CD14-positive monocyte (primary cell): Measurements from ENCODE around the gene ZFP62. TPM values are rescaled to one million over a fixed set of nuclear protein-coding genes. Genes with fewer than 3 reads are reported as not detected.

Source experiments
- DNase-seq, 3 donors: peaks; one replicate each; pipeline ENCODE4 v3.0.0-alpha.2; 2011 to 2022
- H2AFZ ChIP-seq: 2 replicates; pipeline ENCODE4 v1.6.0; 2012; ENCODE audit warnings: mild to moderate bottlenecking, low read depth, low read length, inconsistent platforms; ENCODE audit not compliant: insufficient read depth, poor library complexity, severe bottlenecking
- H3K27ac ChIP-seq, 2 donors: 1 replicate in 1 of 2; 2 replicates in 1 of 2; pipeline ENCODE4 v1.5.1; 2012 to 2013; ENCODE audit warnings: low read length in 2 of 2, control low read depth in 1 of 2, inconsistent platforms in 1 of 2, low read depth in 1 of 2, mild to moderate bottlenecking in 1 of 2
- H3K27me3 ChIP-seq, 2 donors: one replicate each; pipeline versions ENCODE4 v1.6.0 to v1.6.1; 2011 to 2013; ENCODE audit warnings: low read length in 2 of 2; ENCODE audit not compliant: control insufficient read depth in 2 of 2, insufficient read depth in 2 of 2
- H3K36me3 ChIP-seq, 2 donors: replicated peaks in 1 of 2; 1 replicate in 1 of 2; 2 replicates in 1 of 2; pipeline versions ENCODE4 v1.5.1 to v1.6.1; 2012 to 2013; ENCODE audit warnings: low read length in 2 of 2, control low read depth in 1 of 2, inconsistent platforms in 1 of 2, mild to moderate bottlenecking in 1 of 2; ENCODE audit not compliant: insufficient read depth in 2 of 2, control insufficient read depth in 1 of 2
- H3K4me1 ChIP-seq, 2 donors: 1 replicate in 1 of 2; 2 replicates in 1 of 2; pipeline versions ENCODE4 v1.5.1 to v1.6.1; 2012 to 2013; ENCODE audit warnings: low read length in 2 of 2, control low read depth in 1 of 2, inconsistent platforms in 1 of 2, mild to moderate bottlenecking in 1 of 2, moderate library complexity in 1 of 2; ENCODE audit not compliant: insufficient read depth in 2 of 2, control insufficient read depth in 1 of 2
- H3K4me2 ChIP-seq: replicated peaks from 2 replicates; pipeline ENCODE3; 2012; ENCODE audit warnings: low read length, moderate library complexity, mild to moderate bottlenecking; ENCODE audit not compliant: poor library complexity, severe bottlenecking; ENCODE audit errors: extremely low read depth
- H3K4me3 ChIP-seq, 3 experiments: fragments of 200-600 bp in 1 of 3; sonication (generic) in 1 of 3; replicated peaks in 1 of 3; 1 replicate in 2 of 3; 2 replicates in 1 of 3; pipeline ENCODE4 v1.5.1; 2011 to 2013; ENCODE audit warnings: low read length in 3 of 3, mild to moderate bottlenecking in 3 of 3, control low read depth in 2 of 3, low read depth in 2 of 3, inconsistent platforms in 1 of 3, moderate library complexity in 1 of 3
- H3K79me2 ChIP-seq: 2 replicates; pipeline ENCODE4 v1.6.0; 2012; ENCODE audit warnings: mild to moderate bottlenecking, control low read depth, inconsistent platforms, low read length, moderate library complexity; ENCODE audit not compliant: insufficient read depth
- H3K9ac ChIP-seq: 2 replicates; pipeline ENCODE4 v1.6.0; 2017; ENCODE audit warnings: low read length, mild to moderate bottlenecking; ENCODE audit not compliant: insufficient read depth, poor library complexity, severe bottlenecking
- H3K9me3 ChIP-seq, 2 donors: replicated peaks in 1 of 2; 1 replicate in 1 of 2; 2 replicates in 1 of 2; pipeline versions ENCODE4 v1.5.1 to v1.6.1; 2012 to 2013; ENCODE audit warnings: low read length in 2 of 2, control low read depth in 1 of 2; ENCODE audit not compliant: control insufficient read depth in 1 of 2, insufficient read depth in 1 of 2
- H4K20me1 ChIP-seq: 2 replicates; pipeline ENCODE4 v1.6.0; 2012; ENCODE audit warnings: mild to moderate bottlenecking, low read length, control low read depth, moderate library complexity; ENCODE audit not compliant: insufficient read depth
- H3K27ac Mint-ChIP-seq, 7 donors: one replicate each; pipeline ENCODE4 v1.8.0; 2020; ENCODE audit warnings: mild to moderate bottlenecking in 7 of 7, mixed read lengths in 7 of 7, moderate library complexity in 6 of 7, inconsistent platforms in 2 of 7
- H3K27me3 Mint-ChIP-seq, 3 donors: one replicate each; pipeline ENCODE4 v1.8.0; 2021 to 2022; ENCODE audit warnings: low read depth in 3 of 3, mild to moderate bottlenecking in 3 of 3, mixed read lengths in 3 of 3, moderate library complexity in 3 of 3, inconsistent platforms in 1 of 3
- H3K36me3 Mint-ChIP-seq, 2 donors: one replicate each; pipeline ENCODE4 v1.8.0; 2020; ENCODE audit warnings: mixed read lengths in 2 of 2, inconsistent platforms in 1 of 2, mild to moderate bottlenecking in 1 of 2
- H3K4me1 Mint-ChIP-seq: one replicate; pipeline ENCODE4 v1.8.0; 2020; ENCODE audit warnings: mild to moderate bottlenecking, mixed read lengths
- H3K4me3 Mint-ChIP-seq, 2 donors: one replicate each; pipeline ENCODE4 v1.8.0; 2020; ENCODE audit warnings: mild to moderate bottlenecking in 2 of 2, mixed read lengths in 2 of 2, moderate library complexity in 1 of 2
- H3K9me3 Mint-ChIP-seq, 7 donors: one replicate each; pipeline ENCODE4 v1.8.0; 2020 to 2022; ENCODE audit warnings: mixed read lengths in 7 of 7, mild to moderate bottlenecking in 6 of 7, moderate library complexity in 6 of 7, inconsistent platforms in 2 of 7
- WGBS: methylation state at CpG from one replicate; pipeline ENCODE4 v1.1.5; 2013; ENCODE audit warnings: missing lambda C conversion rate; ENCODE audit not compliant: insufficient coverage; 5-methylcytosine and 5-hydroxymethylcytosine counted together
- intact Hi-C, 2 donors: fragments of 100-400 bp; cut with micrococcal nuclease; formaldehyde crosslinking; loops; one replicate each; pipeline versions ENCODE4 v1.15.0 to v1.15.1; 2023
- polyA plus RNA-seq, 3 donors: library from polyadenylated mRNA; depleted of rRNA in 1 of 3; unstranded in 2 of 3; stranded (reverse) in 1 of 3; fragments of 300-500 nt in 2 of 3; fragments of >200 nt in 1 of 3; fragmentation: Illumina TruSeq in 2 of 3; gene quantifications; 1 replicate in 2 of 3; 2 replicates in 1 of 3; pipeline ENCODE4 v1.2.3, GENCODE V29; 2012 to 2021
- TF ChIP-seq, protein P1 (sequence below): fragments of 200-600 bp; IDR thresholded peaks from one replicate; pipeline ENCODE4 v1.8.0; 2022; ENCODE audit warnings: antibody characterized with exemption, mild to moderate bottlenecking

ZFP62 gene
- polyA plus RNA-seq, 3 donors = 4.1 to 7.1 (median 6.5) TPM

DNA sequence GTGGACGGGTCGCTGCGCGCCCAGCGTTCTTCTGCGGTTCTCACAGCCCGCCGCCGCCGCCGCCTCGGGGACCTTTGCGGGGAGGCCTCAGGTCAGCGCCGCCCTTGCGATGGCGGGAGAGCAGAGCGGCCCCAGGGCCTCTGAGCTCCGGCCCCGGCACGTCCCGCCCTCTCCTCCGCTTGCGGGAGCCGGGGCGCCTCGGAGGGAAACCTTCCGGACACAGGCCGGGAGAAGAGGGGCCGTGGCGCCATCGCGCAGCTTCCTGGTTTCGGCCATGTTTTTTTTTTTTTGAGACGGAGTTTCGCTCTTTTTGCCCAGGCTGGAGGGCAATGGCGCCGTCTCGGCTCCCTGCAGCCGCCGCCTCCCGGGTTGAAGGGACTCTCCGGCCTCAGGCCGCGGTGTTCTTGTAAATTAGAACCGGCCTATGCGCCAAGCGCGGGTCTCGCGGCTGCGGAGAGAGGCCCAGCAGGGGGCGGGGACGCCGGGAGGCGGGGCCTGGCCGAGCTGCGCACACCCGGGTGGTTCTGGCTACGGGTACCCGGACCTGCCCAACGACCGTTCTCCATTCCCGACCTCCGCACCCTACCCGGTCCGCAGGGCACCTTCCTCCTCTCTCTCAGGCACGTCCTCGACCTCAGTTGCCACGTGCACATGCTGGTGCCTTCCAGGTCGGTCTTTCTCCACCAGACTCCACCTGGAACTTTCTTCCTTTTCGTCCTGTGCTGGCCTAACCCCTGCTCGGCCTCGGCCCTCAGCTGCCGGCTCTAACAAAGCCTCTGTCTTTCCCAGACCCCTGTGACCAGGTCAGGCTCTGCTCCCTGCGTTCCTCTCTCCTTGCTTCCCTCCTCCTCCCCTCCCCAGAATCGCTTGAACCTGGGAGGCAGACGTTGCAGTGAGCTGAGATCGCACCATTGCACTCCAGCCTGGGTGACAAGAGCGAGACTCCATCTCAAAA lies 29.7 kb downstream of the ZFP62 start:
- Mint-ChIP-seq H3K9me3 (peaks cover 0 to 8% (median 2%) of the 10 kb centered on the region in 7 donors), H3K27ac (peak overlapping the region; percentile 98 to 99 (median 98)), H3K27me3 (peaks cover 0 to 2% (median 0%) of the 10 kb centered on the region in 3 donors), H3K36me3 (peaks cover 37 to 44% of the 10 kb centered on the region in 2 donors), H3K4me3 (peak overlapping the region; percentile 93 to 99), H3K4me1 (peaks cover 53% of the 10 kb centered on the region)
- H3K27me3 ChIP-seq = no peaks in the 10 kb centered on the region
- peaks cover 50% of the 10 kb centered on the region for H3K79me2 ChIP-seq
- H3K27ac ChIP-seq = peak overlapping the region; percentile 96 to 98
- H3K9me3 ChIP-seq = peaks cover 0 to 3% of the 10 kb centered on the region in 2 donors
- H4K20me1 ChIP-seq = peaks cover 18% of the 10 kb centered on the region
- peaks cover 20 to 25% of the 10 kb centered on the region in 2 donors for H3K36me3 ChIP-seq
- intact Hi-C loops = loop anchor here (2.0 kb wide), 2 partner anchors 17 to 29 kb away; partner anchors contain the start of gene MGAT1 (in 1 of the 2)
- H3K4me1 ChIP-seq = peaks cover 40 to 45% of the 10 kb centered on the region in 2 donors
- TF ChIP-seq, protein P1, sequence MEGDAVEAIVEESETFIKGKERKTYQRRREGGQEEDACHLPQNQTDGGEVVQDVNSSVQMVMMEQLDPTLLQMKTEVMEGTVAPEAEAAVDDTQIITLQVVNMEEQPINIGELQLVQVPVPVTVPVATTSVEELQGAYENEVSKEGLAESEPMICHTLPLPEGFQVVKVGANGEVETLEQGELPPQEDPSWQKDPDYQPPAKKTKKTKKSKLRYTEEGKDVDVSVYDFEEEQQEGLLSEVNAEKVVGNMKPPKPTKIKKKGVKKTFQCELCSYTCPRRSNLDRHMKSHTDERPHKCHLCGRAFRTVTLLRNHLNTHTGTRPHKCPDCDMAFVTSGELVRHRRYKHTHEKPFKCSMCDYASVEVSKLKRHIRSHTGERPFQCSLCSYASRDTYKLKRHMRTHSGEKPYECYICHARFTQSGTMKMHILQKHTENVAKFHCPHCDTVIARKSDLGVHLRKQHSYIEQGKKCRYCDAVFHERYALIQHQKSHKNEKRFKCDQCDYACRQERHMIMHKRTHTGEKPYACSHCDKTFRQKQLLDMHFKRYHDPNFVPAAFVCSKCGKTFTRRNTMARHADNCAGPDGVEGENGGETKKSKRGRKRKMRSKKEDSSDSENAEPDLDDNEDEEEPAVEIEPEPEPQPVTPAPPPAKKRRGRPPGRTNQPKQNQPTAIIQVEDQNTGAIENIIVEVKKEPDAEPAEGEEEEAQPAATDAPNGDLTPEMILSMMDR = peak; percentile 18
- H3K9ac ChIP-seq = peak overlapping the region; percentile 98
- WGBS = 1% methylated on average over 80 of the region's 80 CpGs
- H3K4me2 ChIP-seq = peak overlapping the region; percentile 91
- DNase-seq = peak; percentile 68 to 75 (median 74)
- peak overlapping the region; percentile 70 to 91 (median 89) for H3K4me3 ChIP-seq
- H2AFZ ChIP-seq = peak overlapping the region; percentile 88
